CD14-positive monocyte (primary cell): ENCODE results near the gene DOCK6. TPM values are rescaled to one million over a fixed set of nuclear protein-coding genes. Genes with fewer than 3 reads are reported as not detected.
A peak's percentile ranks its signal among the peaks of the same experiment; 100 is the strongest.

Source experiments
- DNase-seq, 3 donors: peaks; one replicate each; pipeline ENCODE4 v3.0.0-alpha.2; 2011 to 2022
- H2AFZ ChIP-seq: 2 replicates; pipeline ENCODE4 v1.6.0; 2012; ENCODE audit warnings: mild to moderate bottlenecking, low read depth, low read length, inconsistent platforms; ENCODE audit not compliant: insufficient read depth, poor library complexity, severe bottlenecking
- H3K27ac ChIP-seq, 2 donors: 1 replicate in 1 of 2; 2 replicates in 1 of 2; pipeline ENCODE4 v1.5.1; 2012 to 2013; ENCODE audit warnings: low read length in 2 of 2, control low read depth in 1 of 2, inconsistent platforms in 1 of 2, low read depth in 1 of 2, mild to moderate bottlenecking in 1 of 2
- H3K27me3 ChIP-seq, 2 donors: one replicate each; pipeline versions ENCODE4 v1.6.0 to v1.6.1; 2011 to 2013; ENCODE audit warnings: low read length in 2 of 2; ENCODE audit not compliant: control insufficient read depth in 2 of 2, insufficient read depth in 2 of 2
- H3K36me3 ChIP-seq, 2 donors: replicated peaks in 1 of 2; 1 replicate in 1 of 2; 2 replicates in 1 of 2; pipeline versions ENCODE4 v1.5.1 to v1.6.1; 2012 to 2013; ENCODE audit warnings: low read length in 2 of 2, control low read depth in 1 of 2, inconsistent platforms in 1 of 2, mild to moderate bottlenecking in 1 of 2; ENCODE audit not compliant: insufficient read depth in 2 of 2, control insufficient read depth in 1 of 2
- H3K4me1 ChIP-seq, 2 donors: 1 replicate in 1 of 2; 2 replicates in 1 of 2; pipeline versions ENCODE4 v1.5.1 to v1.6.1; 2012 to 2013; ENCODE audit warnings: low read length in 2 of 2, control low read depth in 1 of 2, inconsistent platforms in 1 of 2, mild to moderate bottlenecking in 1 of 2, moderate library complexity in 1 of 2; ENCODE audit not compliant: insufficient read depth in 2 of 2, control insufficient read depth in 1 of 2
- H3K4me2 ChIP-seq: replicated peaks from 2 replicates; pipeline ENCODE3; 2012; ENCODE audit warnings: low read length, moderate library complexity, mild to moderate bottlenecking; ENCODE audit not compliant: poor library complexity, severe bottlenecking; ENCODE audit errors: extremely low read depth
- H3K4me3 ChIP-seq, 3 experiments: fragments of 200-600 bp in 1 of 3; sonication (generic) in 1 of 3; replicated peaks in 1 of 3; 1 replicate in 2 of 3; 2 replicates in 1 of 3; pipeline ENCODE4 v1.5.1; 2011 to 2013; ENCODE audit warnings: low read length in 3 of 3, mild to moderate bottlenecking in 3 of 3, control low read depth in 2 of 3, low read depth in 2 of 3, inconsistent platforms in 1 of 3, moderate library complexity in 1 of 3
- H3K79me2 ChIP-seq: 2 replicates; pipeline ENCODE4 v1.6.0; 2012; ENCODE audit warnings: mild to moderate bottlenecking, control low read depth, inconsistent platforms, low read length, moderate library complexity; ENCODE audit not compliant: insufficient read depth
- H3K9ac ChIP-seq: 2 replicates; pipeline ENCODE4 v1.6.0; 2017; ENCODE audit warnings: low read length, mild to moderate bottlenecking; ENCODE audit not compliant: insufficient read depth, poor library complexity, severe bottlenecking
- H3K9me3 ChIP-seq, 2 donors: replicated peaks in 1 of 2; 1 replicate in 1 of 2; 2 replicates in 1 of 2; pipeline versions ENCODE4 v1.5.1 to v1.6.1; 2012 to 2013; ENCODE audit warnings: low read length in 2 of 2, control low read depth in 1 of 2; ENCODE audit not compliant: control insufficient read depth in 1 of 2, insufficient read depth in 1 of 2
- H4K20me1 ChIP-seq: 2 replicates; pipeline ENCODE4 v1.6.0; 2012; ENCODE audit warnings: mild to moderate bottlenecking, low read length, control low read depth, moderate library complexity; ENCODE audit not compliant: insufficient read depth
- H3K27ac Mint-ChIP-seq, 7 donors: one replicate each; pipeline ENCODE4 v1.8.0; 2020; ENCODE audit warnings: mild to moderate bottlenecking in 7 of 7, mixed read lengths in 7 of 7, moderate library complexity in 6 of 7, inconsistent platforms in 2 of 7
- H3K27me3 Mint-ChIP-seq, 3 donors: one replicate each; pipeline ENCODE4 v1.8.0; 2021 to 2022; ENCODE audit warnings: low read depth in 3 of 3, mild to moderate bottlenecking in 3 of 3, mixed read lengths in 3 of 3, moderate library complexity in 3 of 3, inconsistent platforms in 1 of 3
- H3K36me3 Mint-ChIP-seq, 2 donors: one replicate each; pipeline ENCODE4 v1.8.0; 2020; ENCODE audit warnings: mixed read lengths in 2 of 2, inconsistent platforms in 1 of 2, mild to moderate bottlenecking in 1 of 2
- H3K4me1 Mint-ChIP-seq: one replicate; pipeline ENCODE4 v1.8.0; 2020; ENCODE audit warnings: mild to moderate bottlenecking, mixed read lengths
- H3K4me3 Mint-ChIP-seq, 2 donors: one replicate each; pipeline ENCODE4 v1.8.0; 2020; ENCODE audit warnings: mild to moderate bottlenecking in 2 of 2, mixed read lengths in 2 of 2, moderate library complexity in 1 of 2
- H3K9me3 Mint-ChIP-seq, 7 donors: one replicate each; pipeline ENCODE4 v1.8.0; 2020 to 2022; ENCODE audit warnings: mixed read lengths in 7 of 7, mild to moderate bottlenecking in 6 of 7, moderate library complexity in 6 of 7, inconsistent platforms in 2 of 7
- CTCF ChIP-seq: fragments of 200-600 bp; IDR thresholded peaks from one replicate; pipeline ENCODE4 v1.8.0; 2022; ENCODE audit warnings: antibody characterized with exemption, mild to moderate bottlenecking
- WGBS: methylation state at CpG from one replicate; pipeline ENCODE4 v1.1.5; 2013; ENCODE audit warnings: missing lambda C conversion rate; ENCODE audit not compliant: insufficient coverage; 5-methylcytosine and 5-hydroxymethylcytosine counted together
- intact Hi-C, 2 donors: fragments of 100-400 bp; cut with micrococcal nuclease; formaldehyde crosslinking; loops; one replicate each; pipeline versions ENCODE4 v1.15.0 to v1.15.1; 2023
- polyA plus RNA-seq, 3 donors: library from polyadenylated mRNA; depleted of rRNA in 1 of 3; unstranded in 2 of 3; stranded (reverse) in 1 of 3; fragments of 300-500 nt in 2 of 3; fragments of >200 nt in 1 of 3; fragmentation: Illumina TruSeq in 2 of 3; gene quantifications; 1 replicate in 2 of 3; 2 replicates in 1 of 3; pipeline ENCODE4 v1.2.3, GENCODE V29; 2012 to 2021

The DOCK6 gene
- polyA plus RNA-seq, 3 donors = 0.03 to 0.93 (median 0.18) TPM

GRCh38 chr19:11304936-11305335 lies 42.6 kb upstream of the DOCK6 start:
- Histone ChIP-seq H3K27me3 (no peaks in the 10 kb centered on the region), H3K79me2 (peaks cover 27% of the 10 kb centered on the region), H3K4me1 (peaks cover 0 to 3% of the 10 kb centered on the region in 2 donors), H3K4me2 (no peak overlapping the region), H3K4me3 (no peak overlapping the region), H3K9ac (no peak overlapping the region), H3K9me3 (no peaks in the 10 kb centered on the region), H3K36me3 (peaks cover 11 to 26% of the 10 kb centered on the region in 2 donors), H4K20me1 (peaks cover 55% of the 10 kb centered on the region), H3K27ac (no peak overlapping the region), H2AFZ (no peak overlapping the region)
- Mint-ChIP-seq H3K36me3 (peaks cover 34 to 59% of the 10 kb centered on the region in 2 donors), H3K9me3 (peaks cover 0 to 1% (median 0%) of the 10 kb centered on the region in 7 donors), H3K27me3 (peaks cover 0 to 4% (median 2%) of the 10 kb centered on the region in 3 donors), H3K4me1 (peaks cover 27% of the 10 kb centered on the region), H3K4me3 (no peak overlapping the region), H3K27ac (peak overlapping the region in 1 of 7 donors; percentile 41)
- intact Hi-C loops = no loop called here
- TF ChIP-seq CTCF = no peak
- WGBS = 100% methylated on average over 1 of the region's 5 CpGs
- no peak for DNase-seq

GRCh38 chr19:11300811-11301120 lies 38.4 kb upstream of the DOCK6 start:
- no peak for TF ChIP-seq CTCF
- Mint-ChIP-seq H3K36me3 (peaks cover 18 to 28% of the 10 kb centered on the region in 2 donors), H3K4me3 (no peak overlapping the region), H3K27ac (no peak overlapping the region), H3K27me3 (peaks cover 0 to 3% (median 2%) of the 10 kb centered on the region in 3 donors), H3K9me3 (peaks cover 0 to 2% (median 0%) of the 10 kb centered on the region in 7 donors), H3K4me1 (peaks cover 43% of the 10 kb centered on the region)
- Histone ChIP-seq H2AFZ (no peak overlapping the region), H3K27ac (no peak overlapping the region), H3K4me3 (no peak overlapping the region), H4K20me1 (peaks cover 21% of the 10 kb centered on the region), H3K9me3 (no peaks in the 10 kb centered on the region), H3K27me3 (no peaks in the 10 kb centered on the region), H3K4me2 (no peak overlapping the region), H3K36me3 (peaks cover 0 to 7% of the 10 kb centered on the region in 2 donors), H3K79me2 (no peaks in the 10 kb centered on the region), H3K4me1 (peaks cover 23 to 31% of the 10 kb centered on the region in 2 donors), H3K9ac (no peak overlapping the region)
- WGBS = 96% methylated on average over 3 of the region's 11 CpGs
- no peak for DNase-seq
- intact Hi-C loops = no loop called here
